CD4-positive, alpha-beta T cell (primary cell): Measurements from ENCODE around the gene TBC1D22A. TPM values are rescaled to one million over a fixed set of nuclear protein-coding genes. Genes with fewer than 3 reads are reported as not detected.

Source experiments
- ATAC-seq: fragments of 200-7000 bp; cut with Tn5 transposase; one replicate; pipeline ENCODE4 v1.10.0; 2022; ENCODE audit warnings: mild to moderate bottlenecking; ENCODE audit not compliant: poor library complexity
- CTCF ChIA-PET: fragments of 350-600 bp; sonication (Branson Sonifier 250); formaldehyde crosslinking; loops from one replicate; lab custom pipeline; 2021; ENCODE audit warnings: antibody characterized with exemption, inconsistent platforms; lab: Charles Lee
- POLR2A ChIA-PET: fragments of 350-600 bp; sonication (Branson Sonifier 250); formaldehyde crosslinking; loops from one replicate; lab custom pipeline; 2021; ENCODE audit warnings: antibody characterized with exemption, inconsistent platforms; lab: Charles Lee
- DNase-seq, 14 experiments: peaks; one replicate each; pipeline ENCODE4 v3.0.0-alpha.2; 2013 to 2020; ENCODE audit warnings: mixed read lengths in 2 of 14
- H3K27ac ChIP-seq, 2 donors: one replicate each; pipeline versions ENCODE4 v1.5.1 to v1.7.0; 2013; ENCODE audit warnings: low read length in 2 of 2, low read depth in 1 of 2, mild to moderate bottlenecking in 1 of 2
- H3K27me3 ChIP-seq, 2 experiments: 1 replicate in 1 of 2; 2 replicates in 1 of 2; pipeline versions ENCODE4 v1.6.1 to v1.7.0; 2013; ENCODE audit warnings: low read length in 2 of 2, control low read depth in 1 of 2, mild to moderate bottlenecking in 1 of 2, moderate library complexity in 1 of 2; ENCODE audit not compliant: insufficient read depth in 2 of 2, control insufficient read depth in 1 of 2
- H3K36me3 ChIP-seq: one replicate; pipeline ENCODE4 v1.6.1; 2013; ENCODE audit warnings: low read length, control low read depth; ENCODE audit not compliant: insufficient read depth
- H3K4me1 ChIP-seq: one replicate; pipeline ENCODE4 v1.6.1; 2013; ENCODE audit warnings: low read length, control low read depth; ENCODE audit not compliant: insufficient read depth
- H3K4me3 ChIP-seq: one replicate; pipeline ENCODE4 v1.5.1; 2013; ENCODE audit warnings: mild to moderate bottlenecking, low read length, moderate library complexity
- H3K9me3 ChIP-seq, 2 experiments: 1 replicate in 1 of 2; 2 replicates in 1 of 2; pipeline versions ENCODE4 v1.6.1 to v1.7.0; 2013; ENCODE audit warnings: low read length in 2 of 2, mild to moderate bottlenecking in 2 of 2, control low read depth in 1 of 2, moderate library complexity in 1 of 2; ENCODE audit not compliant: control insufficient read depth in 1 of 2, insufficient read depth in 1 of 2
- H3K27ac Mint-ChIP-seq: one replicate; pipeline ENCODE4 v1.8.0; 2020; ENCODE audit warnings: mixed read lengths
- H3K27me3 Mint-ChIP-seq: one replicate; pipeline ENCODE4 v1.8.0; 2021; ENCODE audit warnings: mixed read lengths
- H3K36me3 Mint-ChIP-seq: one replicate; pipeline ENCODE4 v1.8.0; 2021; ENCODE audit warnings: low read depth, mixed read lengths
- H3K4me1 Mint-ChIP-seq: one replicate; pipeline ENCODE4 v1.8.0; 2021; ENCODE audit warnings: low read depth, mixed read lengths
- H3K4me3 Mint-ChIP-seq: one replicate; pipeline ENCODE4 v1.8.0; 2020; ENCODE audit warnings: mild to moderate bottlenecking, mixed read lengths
- H3K9me3 Mint-ChIP-seq: one replicate; pipeline ENCODE4 v1.8.0; 2020; ENCODE audit warnings: mixed read lengths
- intact Hi-C, 2 experiments: fragments of 100-400 bp; cut with DNase I in 1 of 2; cut with micrococcal nuclease in 1 of 2; formaldehyde crosslinking; loops; one replicate each; pipeline versions ENCODE4 v1.15.1 to v1.9.0; 2023 to 2025; cut with DNase I, micrococcal nuclease
- total RNA-seq, 174 experiments: library from RNA in 2 of 174; stranded (reverse) in 2 of 174; gene quantifications; one replicate each; pipeline ENCODE4 v1.2.3 and lab custom pipeline; 2021 to 2026
- TF ChIP-seq, protein P1 (sequence below): fragments of 200-600 bp; IDR thresholded peaks from one replicate; pipeline ENCODE4 v1.8.0; 2022; ENCODE audit warnings: antibody characterized with exemption, mild to moderate bottlenecking

TBC1D22A gene
- total RNA-seq, 2 experiments from 2014 or later: 27.1 to 31.7 TPM

DNA sequence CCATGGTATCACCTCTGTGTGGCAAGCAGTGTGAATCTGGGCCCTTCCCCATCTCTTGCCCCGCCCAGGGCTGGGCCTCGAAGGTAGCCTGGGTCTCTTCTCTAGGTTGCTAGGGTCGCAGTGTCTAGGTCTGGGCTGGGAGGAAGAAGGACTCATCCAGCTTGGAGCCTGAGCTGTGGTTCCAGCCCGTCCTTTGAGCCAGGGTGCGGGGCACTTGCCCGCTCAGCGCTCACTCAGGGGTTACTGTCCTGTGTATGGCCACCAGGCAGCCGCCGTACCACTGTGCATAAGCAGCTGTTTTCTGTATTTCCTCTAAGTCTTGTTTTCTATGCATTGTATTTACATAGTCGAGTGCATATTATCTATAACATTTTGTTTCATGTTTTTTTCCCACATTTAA, 160.9 kb downstream of the TBC1D22A start:
- CTCF ChIA-PET: no interaction called here
- H3K36me3 ChIP-seq: peaks cover 13% of the 10 kb centered on the region
- intact Hi-C loops: no loop called here
- no peak for ATAC-seq
- Mint-ChIP-seq H3K9me3 (no peaks in the 10 kb centered on the region), H3K36me3 (peaks cover 58% of the 10 kb centered on the region), H3K27ac (no peak overlapping the region), H3K4me1 (peaks cover 7% of the 10 kb centered on the region), H3K27me3 (no peaks in the 10 kb centered on the region), H3K4me3 (no peak overlapping the region)
- DNase-seq: no peak
- H3K4me3 ChIP-seq: no peak overlapping the region
- H3K9me3 ChIP-seq: no peaks in the 10 kb centered on the region
- POLR2A ChIA-PET: no interaction called here
- no peaks in the 10 kb centered on the region for H3K27me3 ChIP-seq
- TF ChIP-seq, protein P1, sequence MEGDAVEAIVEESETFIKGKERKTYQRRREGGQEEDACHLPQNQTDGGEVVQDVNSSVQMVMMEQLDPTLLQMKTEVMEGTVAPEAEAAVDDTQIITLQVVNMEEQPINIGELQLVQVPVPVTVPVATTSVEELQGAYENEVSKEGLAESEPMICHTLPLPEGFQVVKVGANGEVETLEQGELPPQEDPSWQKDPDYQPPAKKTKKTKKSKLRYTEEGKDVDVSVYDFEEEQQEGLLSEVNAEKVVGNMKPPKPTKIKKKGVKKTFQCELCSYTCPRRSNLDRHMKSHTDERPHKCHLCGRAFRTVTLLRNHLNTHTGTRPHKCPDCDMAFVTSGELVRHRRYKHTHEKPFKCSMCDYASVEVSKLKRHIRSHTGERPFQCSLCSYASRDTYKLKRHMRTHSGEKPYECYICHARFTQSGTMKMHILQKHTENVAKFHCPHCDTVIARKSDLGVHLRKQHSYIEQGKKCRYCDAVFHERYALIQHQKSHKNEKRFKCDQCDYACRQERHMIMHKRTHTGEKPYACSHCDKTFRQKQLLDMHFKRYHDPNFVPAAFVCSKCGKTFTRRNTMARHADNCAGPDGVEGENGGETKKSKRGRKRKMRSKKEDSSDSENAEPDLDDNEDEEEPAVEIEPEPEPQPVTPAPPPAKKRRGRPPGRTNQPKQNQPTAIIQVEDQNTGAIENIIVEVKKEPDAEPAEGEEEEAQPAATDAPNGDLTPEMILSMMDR: no peak
- H3K4me1 ChIP-seq: no peaks in the 10 kb centered on the region
- H3K27ac ChIP-seq: no peak overlapping the region

DNA sequence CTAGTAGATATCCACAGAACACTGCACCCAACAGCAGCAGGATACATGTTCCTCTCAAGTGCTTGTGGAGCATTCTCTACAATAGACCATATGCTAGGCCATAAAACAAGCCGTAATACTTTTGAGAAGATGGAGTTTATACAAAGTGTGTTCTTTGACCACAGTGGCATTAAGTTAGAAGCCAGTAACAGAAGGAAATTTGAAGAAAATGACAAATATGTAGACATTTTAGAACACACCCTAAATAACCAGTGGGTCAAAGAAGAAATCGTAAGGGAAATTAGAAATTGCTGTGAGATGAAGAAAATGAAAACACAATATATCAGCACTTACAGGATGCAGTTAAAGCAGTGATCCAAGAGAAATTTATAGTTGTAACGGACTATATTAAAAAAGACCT, 163.4 kb downstream of the TBC1D22A start:
- no peak overlapping the region for H3K27ac Mint-ChIP-seq
- no peak for ATAC-seq
- TF ChIP-seq, protein P1: no peak
- H3K4me3 ChIP-seq: no peak overlapping the region
- no peak overlapping the region for H3K4me3 Mint-ChIP-seq
- no peaks in the 10 kb centered on the region for H3K27me3 ChIP-seq
- no peak for DNase-seq
- peaks cover 7% of the 10 kb centered on the region for H3K4me1 Mint-ChIP-seq
- peaks cover 15% of the 10 kb centered on the region for H3K36me3 ChIP-seq
- H3K9me3 Mint-ChIP-seq: no peaks in the 10 kb centered on the region
- no peaks in the 10 kb centered on the region for H3K9me3 ChIP-seq
- ChIA-PET POLR2A (no interaction called here), CTCF (no interaction called here)
- no peak overlapping the region for H3K27ac ChIP-seq
- intact Hi-C loops: no loop called here
- H3K36me3 Mint-ChIP-seq: peaks cover 59% of the 10 kb centered on the region
- no peaks in the 10 kb centered on the region for H3K4me1 ChIP-seq
- no peaks in the 10 kb centered on the region for H3K27me3 Mint-ChIP-seq

DNA sequence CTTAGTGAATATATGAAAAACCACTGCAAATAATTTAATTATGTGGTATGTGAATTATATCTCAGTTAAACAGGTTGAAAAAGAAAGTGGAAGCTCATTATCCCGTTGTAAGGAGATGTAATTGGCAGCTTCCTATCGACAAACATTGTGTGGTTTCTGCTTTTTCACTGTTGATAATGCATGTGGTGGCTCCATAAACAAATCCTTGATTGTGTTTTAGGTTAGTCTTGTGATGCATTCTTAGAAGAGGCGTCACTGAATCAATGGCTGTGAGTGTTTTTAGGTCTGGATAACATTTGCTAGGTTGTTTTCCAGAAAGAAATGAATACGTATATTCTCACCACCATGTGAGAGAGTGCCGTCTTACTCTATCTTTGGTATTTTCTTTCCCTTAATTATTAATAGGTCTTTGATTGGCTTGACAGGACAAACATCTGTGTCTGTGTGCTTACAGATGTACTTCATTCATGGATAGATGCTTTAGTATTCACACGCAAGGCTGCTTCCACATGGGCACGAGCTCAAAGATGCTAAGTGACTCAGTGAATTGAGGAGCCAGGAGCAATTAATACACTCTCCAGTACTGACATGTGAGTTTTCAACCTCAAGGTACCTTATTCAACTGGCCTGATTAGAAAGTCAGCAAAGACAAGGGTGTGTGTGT, 166.7 kb downstream of the TBC1D22A start:
- ChIA-PET CTCF (no interaction called here), POLR2A (no interaction called here)
- Mint-ChIP-seq H3K27me3 (no peaks in the 10 kb centered on the region), H3K36me3 (peaks cover 46% of the 10 kb centered on the region), H3K27ac (no peak overlapping the region), H3K4me1 (peaks cover 9% of the 10 kb centered on the region), H3K4me3 (no peak overlapping the region), H3K9me3 (no peaks in the 10 kb centered on the region)
- H3K27ac ChIP-seq: no peak overlapping the region
- H3K27me3 ChIP-seq: no peaks in the 10 kb centered on the region
- no peaks in the 10 kb centered on the region for H3K9me3 ChIP-seq
- no peak overlapping the region for H3K4me3 ChIP-seq
- peaks cover 28% of the 10 kb centered on the region for H3K36me3 ChIP-seq
- ATAC-seq: no peak
- TF ChIP-seq, protein P1: no peak
- no peak for DNase-seq
- no peaks in the 10 kb centered on the region for H3K4me1 ChIP-seq
- intact Hi-C loops: no loop called here
